HCT116 (cell line): Measurements from ENCODE around the gene CBX4. TPM values are rescaled to one million over a fixed set of nuclear protein-coding genes. Genes with fewer than 3 reads are reported as not detected.

ENCODE experiments used
- ATAC-seq: fragments of 200-7000 bp; cut with Tn5 transposase; 2 replicates; pipeline ENCODE4 v1.9.1; 2020; ENCODE audit warnings: mild to moderate bottlenecking, moderate library complexity
- BruUV-seq: library from RNA; stranded (reverse); fragments of 400-500 nt; replicated peaks from 2 replicates; lab custom pipeline; 2021; lab: Mats Ljungman, UMichigan
- CTCF ChIA-PET: fragments of 300-600 bp; sonication (Branson Sonifier 250); formaldehyde crosslinking; loops from one replicate; lab custom pipeline; 2021; ENCODE audit warnings: antibody characterized with exemption; lab: Charles Lee
- POLR2A ChIA-PET: fragments of 300-600, 350-600 bp; sonication (Branson Sonifier 250); formaldehyde crosslinking; loops from one replicate; lab custom pipeline; 2021; ENCODE audit warnings: antibody characterized with exemption; lab: Charles Lee
- RAD21 ChIA-PET, 2 experiments: fragments of 300-600 bp; sonication (Branson Sonifier 250); formaldehyde crosslinking; loops; one replicate each; lab custom pipeline; 2023; ENCODE audit warnings: low total read pairs in 2 of 2; ENCODE audit not compliant: uncharacterized antibody in 2 of 2, unreplicated experiment in 2 of 2, low non-redundant PET in 1 of 2; lab: Charles Lee
- DNase-seq: peaks from one replicate; pipeline ENCODE4 v3.0.0-alpha.2; 2010; ENCODE audit warnings: low read depth, low spot score
- H2AFZ ChIP-seq: fragments of 200-600 bp; shearing (Covaris generic), sonication (generic); 2 replicates; pipeline ENCODE4 v1.6.1; 2017; ENCODE audit warnings: low read depth, mixed run types, mixed read lengths, antibody characterized with exemption, low read length; ENCODE audit not compliant: poor library complexity, severe bottlenecking
- H3K27ac ChIP-seq: 2 replicates; pipeline ENCODE4 v1.5.1; 2012; ENCODE audit warnings: low read depth, low read length
- H3K27me3 ChIP-seq: fragments of 200-600 bp; sonication (generic); 2 replicates; pipeline ENCODE4 v1.6.1; 2016; ENCODE audit warnings: mixed run types, low read length, mixed read lengths; ENCODE audit not compliant: insufficient read depth
- H3K36me3 ChIP-seq, 2 experiments: fragments of 200-500 bp in 1 of 2; fragments of 200-600 bp in 1 of 2; sonication (Bioruptor generic) in 1 of 2; sonication (generic) in 1 of 2; 2 replicates each; pipeline versions ENCODE4 v1.5.1 to v1.6.1; 2014 to 2016; ENCODE audit warnings: low read length in 2 of 2, inconsistent platforms in 1 of 2, mixed read lengths in 1 of 2, mixed run types in 1 of 2; ENCODE audit not compliant: insufficient read depth in 2 of 2, control insufficient read depth in 1 of 2
- H3K4me1 ChIP-seq, 2 experiments: fragments of 200-600 bp in 1 of 2; sonication (generic) in 1 of 2; 2 replicates each; pipeline versions ENCODE4 v1.5.1 to v1.6.1; 2012 to 2017; ENCODE audit warnings: low read length in 2 of 2, inconsistent platforms in 1 of 2, mild to moderate bottlenecking in 1 of 2, mixed read lengths in 1 of 2, mixed run types in 1 of 2, moderate library complexity in 1 of 2; ENCODE audit not compliant: insufficient read depth in 2 of 2, control insufficient read depth in 1 of 2
- H3K4me2 ChIP-seq: fragments of 200-600 bp; sonication (generic); 2 replicates; pipeline ENCODE4 v1.6.1; 2017; ENCODE audit warnings: mixed run types, low read length, mixed read lengths
- H3K4me3 ChIP-seq, 2 experiments: fragments of 200-600 bp in 1 of 2; sonication (generic) in 1 of 2; replicated peaks in 1 of 2; 2 replicates each; pipeline ENCODE4 v1.5.1; 2011 to 2016; ENCODE audit warnings: low read length in 2 of 2, control low read depth in 1 of 2, low read depth in 1 of 2, mild to moderate bottlenecking in 1 of 2, mixed read lengths in 1 of 2, mixed run types in 1 of 2
- H3K79me2 ChIP-seq: fragments of 200-600 bp; sonication (generic); 2 replicates; pipeline ENCODE4 v1.6.1; 2017; ENCODE audit warnings: mild to moderate bottlenecking, mixed run types, low read length, moderate library complexity, mixed read lengths; ENCODE audit not compliant: insufficient read depth
- H3K9ac ChIP-seq: fragments of 200-600 bp; sonication (generic); 2 replicates; pipeline ENCODE4 v1.6.1; 2016; ENCODE audit warnings: low read length, mixed read lengths
- H3K9me2 ChIP-seq: fragments of 200-600 bp; sonication (generic), shearing (Covaris generic); 2 replicates; pipeline ENCODE4 v1.6.1; 2017; ENCODE audit warnings: mixed run types, mild to moderate bottlenecking, moderate library complexity; ENCODE audit not compliant: insufficient read depth
- H3K9me3 ChIP-seq, 2 experiments: fragments of 200-500 bp in 1 of 2; fragments of 200-600 bp in 1 of 2; sonication (Bioruptor generic) in 1 of 2; sonication (generic) in 1 of 2; 2 replicates each; pipeline ENCODE4 v1.6.1; 2014 to 2017; ENCODE audit warnings: low read length in 2 of 2, mixed read lengths in 2 of 2, inconsistent platforms in 1 of 2, low read depth in 1 of 2, mild to moderate bottlenecking in 1 of 2, mixed run types in 1 of 2, moderate library complexity in 1 of 2; ENCODE audit not compliant: control insufficient read depth in 1 of 2, insufficient read depth in 1 of 2
- H4K20me1 ChIP-seq: fragments of 200-600 bp; sonication (generic), shearing (Covaris generic); 2 replicates; pipeline ENCODE4 v1.6.1; 2017; ENCODE audit warnings: mixed run types, mild to moderate bottlenecking, moderate library complexity; ENCODE audit not compliant: insufficient read depth
- CBX3 ChIP-seq: IDR thresholded peaks from 2 replicates; pipeline ENCODE4 v1.6.1; 2012; ENCODE audit warnings: low read depth
- CEBPB ChIP-seq: IDR thresholded peaks from 2 replicates; pipeline ENCODE4 v1.6.1; 2012; ENCODE audit warnings: low read depth
- CTCF ChIP-seq, 3 experiments: fragments of 200-600 bp in 1 of 3; sonication (generic) in 1 of 3; IDR thresholded peaks in 2 of 3; conservative IDR thresholded peaks in 1 of 3; 2 replicates each; pipeline ENCODE4 v1.5.1; 2012 to 2017; ENCODE audit warnings: low read depth in 2 of 3, low read length in 2 of 3, antibody characterized with exemption in 1 of 3, borderline replicate concordance in 1 of 3, control low read depth in 1 of 3, mild to moderate bottlenecking in 1 of 3, mixed read lengths in 1 of 3, mixed run types in 1 of 3, moderate library complexity in 1 of 3; ENCODE audit not compliant: insufficient read depth in 1 of 3
- EGR1 ChIP-seq: IDR thresholded peaks from 2 replicates; pipeline ENCODE4 v1.6.1; 2012; ENCODE audit warnings: low read depth
- FOSL1 ChIP-seq: IDR thresholded peaks from 2 replicates; pipeline ENCODE4 v1.6.1; 2012; ENCODE audit warnings: low read depth
- JUND ChIP-seq: IDR thresholded peaks from 2 replicates; pipeline ENCODE4 v1.6.1; 2012
- SRF ChIP-seq: IDR thresholded peaks from 2 replicates; pipeline ENCODE4 v1.6.1; 2012; ENCODE audit warnings: low read depth
- YY1 ChIP-seq: IDR thresholded peaks from 2 replicates; pipeline ENCODE4 v1.6.1; 2011; ENCODE audit warnings: low read length, low read depth, moderate library complexity, mild to moderate bottlenecking; ENCODE audit not compliant: insufficient replicate concordance; ENCODE audit errors: extremely low read depth
- ZFX ChIP-seq: fragments of 450-650 bp; IDR thresholded peaks from 2 replicates; pipeline ENCODE4 v1.6.1; 2017
- ZNF274 ChIP-seq: fragments of 200-500 bp; sonication (Bioruptor generic); IDR thresholded peaks from 2 replicates; pipeline ENCODE4 v1.6.1; 2014; ENCODE audit warnings: mild to moderate bottlenecking, low read depth, low read length, inconsistent platforms
- intact Hi-C: fragments of 100-400 bp; cut with micrococcal nuclease; formaldehyde crosslinking; loops from 2 replicates; pipeline ENCODE4 v1.10.0; 2022
- total RNA-seq: library from RNA; stranded (reverse); gene quantifications from one replicate; pipeline ENCODE4 v1.2.1, GENCODE V29; 2021; ENCODE audit not compliant: unreplicated experiment
- TF ChIP-seq, protein P1 (sequence below): IDR thresholded peaks from 2 replicates; pipeline ENCODE4 v1.6.1; 2012
- TF ChIP-seq, protein P2 (sequence below): IDR thresholded peaks from 2 replicates; pipeline ENCODE4 v1.6.1; 2011; ENCODE audit warnings: mild to moderate bottlenecking, low read length, moderate library complexity; ENCODE audit not compliant: insufficient replicate concordance; ENCODE audit errors: extremely low read depth

The CBX4 gene
- total RNA-seq, 1 experiment from 2014 or later: 60.9 TPM

- CTCF ChIA-PET: interaction anchor here (1.3 kb wide), 1 partner anchor 48 kb away, joined by 3 read pairs; the partner anchor contains the start of gene CBX4
- POLR2A ChIA-PET: no interaction called here
- Histone ChIP-seq H3K79me2 (peaks cover 18% of the 10 kb centered on the region; the same call in 1 of the 2 replicates), H2AFZ (no peak overlapping the region), H3K36me3 (peaks cover 10 to 18% of the 10 kb centered on the region in 2 experiments; a peak in 2 of 4 replicates), H4K20me1 (no peaks in the 10 kb centered on the region), H3K4me3 (no peak overlapping the region), H3K9me2 (no peaks in the 10 kb centered on the region), H3K4me2 (no peak overlapping the region), H3K9ac (no peak overlapping the region), H3K27me3 (no peaks in the 10 kb centered on the region), H3K27ac (no peak overlapping the region), H3K9me3 (no peaks in the 10 kb centered on the region), H3K4me1 (peaks cover 24 to 35% of the 10 kb centered on the region in 2 experiments)
- BruUV-seq: no TSS peak
- no peak for ATAC-seq
- TF ChIP-seq ZNF274 (no peak), JUND (no peak), EGR1 (no peak), YY1 (no peak), CTCF (IDR thresholded peaks at IDR 0.05 in 2 of 3, conservative IDR thresholded peaks at IDR 0.05 in 1 of 3; ENCODE audit: borderline replicate concordance in 1 of 3, insufficient read depth in 1 of 3, low read depth in 2 of 3, low read length in 2 of 3) (no peak), ZFX (no peak), SRF (no peak), CEBPB (no peak), CBX3 (no peak), FOSL1 (no peak)
- TF ChIP-seq, protein P1, sequence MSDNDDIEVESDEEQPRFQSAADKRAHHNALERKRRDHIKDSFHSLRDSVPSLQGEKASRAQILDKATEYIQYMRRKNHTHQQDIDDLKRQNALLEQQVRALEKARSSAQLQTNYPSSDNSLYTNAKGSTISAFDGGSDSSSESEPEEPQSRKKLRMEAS: no peak
- TF ChIP-seq, protein P2, sequence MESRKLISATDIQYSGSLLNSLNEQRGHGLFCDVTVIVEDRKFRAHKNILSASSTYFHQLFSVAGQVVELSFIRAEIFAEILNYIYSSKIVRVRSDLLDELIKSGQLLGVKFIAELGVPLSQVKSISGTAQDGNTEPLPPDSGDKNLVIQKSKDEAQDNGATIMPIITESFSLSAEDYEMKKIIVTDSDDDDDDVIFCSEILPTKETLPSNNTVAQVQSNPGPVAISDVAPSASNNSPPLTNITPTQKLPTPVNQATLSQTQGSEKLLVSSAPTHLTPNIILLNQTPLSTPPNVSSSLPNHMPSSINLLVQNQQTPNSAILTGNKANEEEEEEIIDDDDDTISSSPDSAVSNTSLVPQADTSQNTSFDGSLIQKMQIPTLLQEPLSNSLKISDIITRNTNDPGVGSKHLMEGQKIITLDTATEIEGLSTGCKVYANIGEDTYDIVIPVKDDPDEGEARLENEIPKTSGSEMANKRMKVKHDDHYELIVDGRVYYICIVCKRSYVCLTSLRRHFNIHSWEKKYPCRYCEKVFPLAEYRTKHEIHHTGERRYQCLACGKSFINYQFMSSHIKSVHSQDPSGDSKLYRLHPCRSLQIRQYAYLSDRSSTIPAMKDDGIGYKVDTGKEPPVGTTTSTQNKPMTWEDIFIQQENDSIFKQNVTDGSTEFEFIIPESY: no peak
- DNase-seq: no peak
- RAD21 ChIA-PET: no interaction called here
- intact Hi-C loops: loop anchor here (2.0 kb wide), 1 partner anchor 43 kb away; no protein-coding TSS in a partner anchor
Measured at GRCh38 chr17:79791735-79792161, 47.5 kb downstream of the CBX4 start.
